CD4-positive, alpha-beta T cell (primary cell): ENCODE results near the gene GSG1L. TPM values are rescaled to one million over a fixed set of nuclear protein-coding genes. Genes with fewer than 3 reads are reported as not detected.

ENCODE experiments used
- ATAC-seq: fragments of 200-7000 bp; cut with Tn5 transposase; one replicate; pipeline ENCODE4 v1.10.0; 2022; ENCODE audit warnings: mild to moderate bottlenecking; ENCODE audit not compliant: poor library complexity
- CTCF ChIA-PET: fragments of 350-600 bp; sonication (Branson Sonifier 250); formaldehyde crosslinking; loops from one replicate; lab custom pipeline; 2021; ENCODE audit warnings: antibody characterized with exemption, inconsistent platforms; lab: Charles Lee
- POLR2A ChIA-PET: fragments of 350-600 bp; sonication (Branson Sonifier 250); formaldehyde crosslinking; loops from one replicate; lab custom pipeline; 2021; ENCODE audit warnings: antibody characterized with exemption, inconsistent platforms; lab: Charles Lee
- DNase-seq, 14 experiments: peaks; one replicate each; pipeline ENCODE4 v3.0.0-alpha.2; 2013 to 2020; ENCODE audit warnings: mixed read lengths in 2 of 14
- H3K27ac ChIP-seq, 2 donors: one replicate each; pipeline versions ENCODE4 v1.5.1 to v1.7.0; 2013; ENCODE audit warnings: low read length in 2 of 2, low read depth in 1 of 2, mild to moderate bottlenecking in 1 of 2
- H3K27me3 ChIP-seq, 2 experiments: 1 replicate in 1 of 2; 2 replicates in 1 of 2; pipeline versions ENCODE4 v1.6.1 to v1.7.0; 2013; ENCODE audit warnings: low read length in 2 of 2, control low read depth in 1 of 2, mild to moderate bottlenecking in 1 of 2, moderate library complexity in 1 of 2; ENCODE audit not compliant: insufficient read depth in 2 of 2, control insufficient read depth in 1 of 2
- H3K36me3 ChIP-seq: one replicate; pipeline ENCODE4 v1.6.1; 2013; ENCODE audit warnings: low read length, control low read depth; ENCODE audit not compliant: insufficient read depth
- H3K4me1 ChIP-seq: one replicate; pipeline ENCODE4 v1.6.1; 2013; ENCODE audit warnings: low read length, control low read depth; ENCODE audit not compliant: insufficient read depth
- H3K4me3 ChIP-seq: one replicate; pipeline ENCODE4 v1.5.1; 2013; ENCODE audit warnings: mild to moderate bottlenecking, low read length, moderate library complexity
- H3K9me3 ChIP-seq, 2 experiments: 1 replicate in 1 of 2; 2 replicates in 1 of 2; pipeline versions ENCODE4 v1.6.1 to v1.7.0; 2013; ENCODE audit warnings: low read length in 2 of 2, mild to moderate bottlenecking in 2 of 2, control low read depth in 1 of 2, moderate library complexity in 1 of 2; ENCODE audit not compliant: control insufficient read depth in 1 of 2, insufficient read depth in 1 of 2
- H3K27ac Mint-ChIP-seq: one replicate; pipeline ENCODE4 v1.8.0; 2020; ENCODE audit warnings: mixed read lengths
- H3K27me3 Mint-ChIP-seq: one replicate; pipeline ENCODE4 v1.8.0; 2021; ENCODE audit warnings: mixed read lengths
- H3K36me3 Mint-ChIP-seq: one replicate; pipeline ENCODE4 v1.8.0; 2021; ENCODE audit warnings: low read depth, mixed read lengths
- H3K4me1 Mint-ChIP-seq: one replicate; pipeline ENCODE4 v1.8.0; 2021; ENCODE audit warnings: low read depth, mixed read lengths
- H3K4me3 Mint-ChIP-seq: one replicate; pipeline ENCODE4 v1.8.0; 2020; ENCODE audit warnings: mild to moderate bottlenecking, mixed read lengths
- H3K9me3 Mint-ChIP-seq: one replicate; pipeline ENCODE4 v1.8.0; 2020; ENCODE audit warnings: mixed read lengths
- intact Hi-C, 2 experiments: fragments of 100-400 bp; cut with DNase I in 1 of 2; cut with micrococcal nuclease in 1 of 2; formaldehyde crosslinking; loops; one replicate each; pipeline versions ENCODE4 v1.15.1 to v1.9.0; 2023 to 2025; cut with DNase I, micrococcal nuclease
- total RNA-seq, 174 experiments: library from RNA in 2 of 174; stranded (reverse) in 2 of 174; gene quantifications; one replicate each; pipeline ENCODE4 v1.2.3 and lab custom pipeline; 2021 to 2026
- TF ChIP-seq, protein P1 (sequence below): fragments of 200-600 bp; IDR thresholded peaks from one replicate; pipeline ENCODE4 v1.8.0; 2022; ENCODE audit warnings: antibody characterized with exemption, mild to moderate bottlenecking

GSG1L gene
- total RNA-seq, 2 experiments from 2014 or later: not detected

DNA sequence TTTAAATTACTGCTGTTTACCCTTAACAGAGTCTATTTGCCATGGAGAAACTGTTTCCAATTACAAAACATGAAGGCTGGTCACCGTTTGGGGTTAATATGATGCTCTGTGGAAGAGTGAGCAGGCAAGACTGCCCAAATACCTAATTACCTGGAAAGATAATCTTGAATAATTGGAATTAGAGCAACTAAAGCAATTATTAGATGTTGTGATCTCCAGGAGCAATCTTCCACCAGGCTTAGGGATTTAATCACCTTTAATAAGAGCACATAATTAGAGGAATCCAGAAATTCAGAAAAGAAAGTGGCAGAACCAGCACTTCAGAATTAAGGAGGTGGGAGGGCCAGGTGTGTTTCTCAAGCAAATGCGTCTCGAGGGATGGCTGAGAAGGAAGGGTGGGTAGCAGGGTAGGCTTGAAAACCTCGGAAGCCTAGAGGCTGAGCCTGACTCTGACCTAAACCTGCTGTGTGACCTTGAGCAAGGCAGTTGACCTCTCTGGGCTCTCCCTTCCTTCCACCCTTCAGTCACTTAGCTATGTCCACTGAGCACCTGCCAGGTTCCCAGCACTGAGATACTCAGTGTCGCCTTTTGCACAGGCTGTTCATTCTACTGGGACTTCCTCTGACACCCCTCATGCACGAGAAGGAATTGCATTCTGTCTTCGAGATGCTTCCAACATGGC lies 113.2 kb downstream of the GSG1L start:
- CTCF ChIA-PET: no interaction called here
- no peak overlapping the region for H3K27ac Mint-ChIP-seq
- Histone ChIP-seq H3K27ac (no peak overlapping the region), H3K4me1 (no peaks in the 10 kb centered on the region), H3K27me3 (peaks cover 8 to 14% of the 10 kb centered on the region in 2 experiments), H3K4me3 (no peak overlapping the region), H3K36me3 (no peaks in the 10 kb centered on the region), H3K9me3 (peaks cover 6 to 13% of the 10 kb centered on the region in 2 experiments)
- H3K4me1 Mint-ChIP-seq: no peaks in the 10 kb centered on the region
- ATAC-seq (no peak), DNase-seq (no peak)
- H3K4me3 Mint-ChIP-seq: no peak overlapping the region
- H3K27me3 Mint-ChIP-seq: peaks cover 56% of the 10 kb centered on the region
- H3K9me3 Mint-ChIP-seq: peaks cover 5% of the 10 kb centered on the region
- intact Hi-C loops: no loop called here
- no peaks in the 10 kb centered on the region for H3K36me3 Mint-ChIP-seq
- TF ChIP-seq, protein P1, sequence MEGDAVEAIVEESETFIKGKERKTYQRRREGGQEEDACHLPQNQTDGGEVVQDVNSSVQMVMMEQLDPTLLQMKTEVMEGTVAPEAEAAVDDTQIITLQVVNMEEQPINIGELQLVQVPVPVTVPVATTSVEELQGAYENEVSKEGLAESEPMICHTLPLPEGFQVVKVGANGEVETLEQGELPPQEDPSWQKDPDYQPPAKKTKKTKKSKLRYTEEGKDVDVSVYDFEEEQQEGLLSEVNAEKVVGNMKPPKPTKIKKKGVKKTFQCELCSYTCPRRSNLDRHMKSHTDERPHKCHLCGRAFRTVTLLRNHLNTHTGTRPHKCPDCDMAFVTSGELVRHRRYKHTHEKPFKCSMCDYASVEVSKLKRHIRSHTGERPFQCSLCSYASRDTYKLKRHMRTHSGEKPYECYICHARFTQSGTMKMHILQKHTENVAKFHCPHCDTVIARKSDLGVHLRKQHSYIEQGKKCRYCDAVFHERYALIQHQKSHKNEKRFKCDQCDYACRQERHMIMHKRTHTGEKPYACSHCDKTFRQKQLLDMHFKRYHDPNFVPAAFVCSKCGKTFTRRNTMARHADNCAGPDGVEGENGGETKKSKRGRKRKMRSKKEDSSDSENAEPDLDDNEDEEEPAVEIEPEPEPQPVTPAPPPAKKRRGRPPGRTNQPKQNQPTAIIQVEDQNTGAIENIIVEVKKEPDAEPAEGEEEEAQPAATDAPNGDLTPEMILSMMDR: no peak
- POLR2A ChIA-PET: no interaction called here

DNA sequence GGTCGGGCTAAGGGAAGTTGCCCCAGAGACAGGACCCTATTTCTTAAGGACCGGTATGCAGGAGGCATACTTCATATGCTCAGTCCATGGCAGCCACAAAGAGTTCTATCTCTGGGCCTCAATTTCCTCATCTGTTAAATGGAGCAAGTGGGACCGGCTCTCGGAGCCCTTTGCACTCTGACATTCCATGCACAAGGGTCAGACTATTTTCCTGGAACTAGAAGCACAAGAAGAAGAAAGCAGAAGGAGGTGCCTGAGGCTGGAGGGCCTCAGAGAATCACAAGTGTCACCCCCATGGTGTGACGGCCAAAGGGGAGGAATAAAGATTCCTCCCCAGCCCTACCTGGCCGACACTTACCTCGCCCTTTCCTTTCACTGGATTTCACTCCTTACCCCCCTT lies 115.8 kb downstream of the GSG1L start:
- no peak overlapping the region for H3K27ac Mint-ChIP-seq
- no peaks in the 10 kb centered on the region for H3K36me3 Mint-ChIP-seq
- CTCF ChIA-PET: no interaction called here
- ATAC-seq (no peak), DNase-seq (no peak)
- no peaks in the 10 kb centered on the region for H3K4me1 ChIP-seq
- no peaks in the 10 kb centered on the region for H3K4me1 Mint-ChIP-seq
- no peaks in the 10 kb centered on the region for H3K36me3 ChIP-seq
- no peaks in the 10 kb centered on the region for H3K9me3 Mint-ChIP-seq
- intact Hi-C loops: no loop called here
- peaks cover 5 to 7% of the 10 kb centered on the region in 2 experiments for H3K27me3 ChIP-seq
- POLR2A ChIA-PET: no interaction called here
- H3K4me3 Mint-ChIP-seq: no peak overlapping the region
- no peak overlapping the region for H3K4me3 ChIP-seq
- no peak overlapping the region for H3K27ac ChIP-seq
- no peaks in the 10 kb centered on the region for H3K9me3 ChIP-seq
- TF ChIP-seq, protein P1: no peak
- peaks cover 52% of the 10 kb centered on the region for H3K27me3 Mint-ChIP-seq

DNA sequence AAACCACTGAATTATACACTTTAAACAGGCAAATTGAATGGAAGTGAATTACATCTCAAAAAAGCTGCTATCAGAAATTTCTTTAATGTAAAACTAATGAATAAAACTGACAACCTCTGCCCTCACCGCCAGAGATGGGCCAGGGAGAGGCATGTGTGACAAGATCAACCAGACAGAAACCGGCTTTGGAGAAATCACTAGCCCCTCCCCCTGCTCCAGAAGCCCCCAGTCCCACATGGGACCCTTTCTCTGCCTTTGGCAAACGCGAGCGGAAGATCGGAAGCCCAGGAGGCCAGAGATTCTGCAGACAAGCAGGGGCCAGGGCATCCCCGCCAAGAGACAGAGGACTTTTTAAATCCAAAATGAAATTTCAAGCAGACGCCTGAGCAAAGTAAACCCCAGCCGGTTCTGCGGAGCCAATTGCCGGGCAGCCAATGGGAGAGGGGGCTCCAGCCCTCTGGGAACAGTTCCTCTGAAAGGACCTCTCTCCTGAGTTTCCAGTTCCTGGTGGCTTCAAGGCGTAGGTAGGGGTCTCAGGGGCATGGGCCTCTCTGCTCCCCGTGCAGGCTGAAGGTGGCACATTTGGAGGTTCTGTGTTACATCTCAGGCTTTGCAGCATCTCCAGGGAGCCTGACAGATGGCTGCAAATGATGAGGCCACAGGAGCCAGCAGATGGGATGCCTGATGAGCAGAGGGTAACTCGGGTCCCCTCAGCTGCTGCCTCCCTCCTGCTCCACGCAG lies 118.1 kb downstream of the GSG1L start:
- H3K27me3 ChIP-seq: peaks cover 0 to 2% of the 10 kb centered on the region in 2 experiments
- H3K4me1 ChIP-seq: no peaks in the 10 kb centered on the region
- POLR2A ChIA-PET: no interaction called here
- intact Hi-C loops: no loop called here
- H3K9me3 ChIP-seq: no peaks in the 10 kb centered on the region
- Mint-ChIP-seq H3K4me1 (no peaks in the 10 kb centered on the region), H3K27me3 (peaks cover 38% of the 10 kb centered on the region), H3K9me3 (no peaks in the 10 kb centered on the region), H3K27ac (no peak overlapping the region), H3K36me3 (no peaks in the 10 kb centered on the region), H3K4me3 (no peak overlapping the region)
- no peak for ATAC-seq
- DNase-seq: no peak
- no peak overlapping the region for H3K4me3 ChIP-seq
- no peaks in the 10 kb centered on the region for H3K36me3 ChIP-seq
- no peak overlapping the region for H3K27ac ChIP-seq
- TF ChIP-seq, protein P1: no peak
- CTCF ChIA-PET: no interaction called here
